Muscle layer of colon (tissue), 2 donors: ENCODE results near the gene LRRC3.

ENCODE experiments used
- H3K27ac ChIP-seq: one replicate; pipeline ENCODE4 v1.7.0; 2013; ENCODE audit warnings: low read depth, mild to moderate bottlenecking, low read length, moderate library complexity
- H3K27me3 ChIP-seq, 2 donors: one replicate each; pipeline ENCODE4 v1.7.0; 2013; ENCODE audit warnings: low read length in 2 of 2, mild to moderate bottlenecking in 2 of 2; ENCODE audit not compliant: insufficient read depth in 2 of 2, control insufficient read depth in 1 of 2
- H3K36me3 ChIP-seq: one replicate; pipeline ENCODE4 v1.7.0; 2013; ENCODE audit warnings: mild to moderate bottlenecking, low read length; ENCODE audit not compliant: insufficient read depth
- H3K4me1 ChIP-seq: one replicate; pipeline ENCODE4 v1.7.0; 2013; ENCODE audit warnings: mild to moderate bottlenecking, low read length; ENCODE audit not compliant: insufficient read depth
- H3K4me3 ChIP-seq, 2 donors: one replicate each; pipeline ENCODE4 v1.7.0; 2013; ENCODE audit warnings: low read length in 2 of 2, low read depth in 1 of 2, mild to moderate bottlenecking in 1 of 2, moderate library complexity in 1 of 2
- H3K9ac ChIP-seq: one replicate; pipeline ENCODE4 v1.7.0; 2013; ENCODE audit warnings: low read length
- H3K9me3 ChIP-seq: one replicate; pipeline ENCODE4 v1.7.0; 2013; ENCODE audit warnings: mild to moderate bottlenecking, low read length
- donor health status: abdominal sarcoma.
- donor health status: Adenocarcinoma of cecum.

Gene LRRC3

DNA sequence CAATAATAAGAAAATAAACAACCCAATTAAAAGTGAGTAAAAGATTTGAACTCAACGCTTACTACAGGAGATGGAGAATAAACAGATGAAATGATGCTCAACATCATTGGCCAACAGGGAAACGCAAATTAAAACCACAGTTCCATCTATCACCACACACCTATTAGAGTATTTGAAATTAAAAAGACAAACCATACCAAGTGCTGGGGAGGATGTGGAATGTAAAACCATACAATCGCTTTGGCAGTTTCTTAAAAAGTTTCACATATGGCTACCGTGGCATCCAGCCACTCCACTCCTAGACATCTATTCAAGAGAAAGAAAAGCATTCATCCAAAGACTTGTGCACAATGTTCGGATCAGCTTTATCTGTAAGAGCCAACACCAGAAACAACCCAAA lies 1.3 kb upstream of the LRRC3 start:
- H3K4me3 ChIP-seq = no peak overlapping the region
- no peak overlapping the region for H3K27ac ChIP-seq
- no peaks in the 10 kb centered on the region for H3K36me3 ChIP-seq
- peaks cover 5% of the 10 kb centered on the region for H3K4me1 ChIP-seq
- no peak overlapping the region for H3K9ac ChIP-seq
- H3K9me3 ChIP-seq = no peaks in the 10 kb centered on the region
- H3K27me3 ChIP-seq = no peaks in the 10 kb centered on the region

GRCh38 chr21:44455524-44456213 lies 359 bp downstream of the LRRC3 start:
- Histone ChIP-seq H3K9ac (peak overlapping the region; percentile 15), H3K4me1 (no peaks in the 10 kb centered on the region), H3K27me3 (no peaks in the 10 kb centered on the region), H3K27ac (peak overlapping the region; percentile 66), H3K9me3 (no peaks in the 10 kb centered on the region), H3K4me3 (peak overlapping the region; percentile 60 to 64), H3K36me3 (no peaks in the 10 kb centered on the region)

GRCh38 chr21:44456214-44456914 lies 1.1 kb downstream of the LRRC3 start:
- H3K27me3 ChIP-seq = no peaks in the 10 kb centered on the region
- no peaks in the 10 kb centered on the region for H3K4me1 ChIP-seq
- H3K27ac ChIP-seq = no peak overlapping the region
- no peaks in the 10 kb centered on the region for H3K36me3 ChIP-seq
- peak overlapping the region; percentile 15 for H3K9ac ChIP-seq
- H3K9me3 ChIP-seq = no peaks in the 10 kb centered on the region
- H3K4me3 ChIP-seq = peak overlapping the region; percentile 60 to 64

DNA sequence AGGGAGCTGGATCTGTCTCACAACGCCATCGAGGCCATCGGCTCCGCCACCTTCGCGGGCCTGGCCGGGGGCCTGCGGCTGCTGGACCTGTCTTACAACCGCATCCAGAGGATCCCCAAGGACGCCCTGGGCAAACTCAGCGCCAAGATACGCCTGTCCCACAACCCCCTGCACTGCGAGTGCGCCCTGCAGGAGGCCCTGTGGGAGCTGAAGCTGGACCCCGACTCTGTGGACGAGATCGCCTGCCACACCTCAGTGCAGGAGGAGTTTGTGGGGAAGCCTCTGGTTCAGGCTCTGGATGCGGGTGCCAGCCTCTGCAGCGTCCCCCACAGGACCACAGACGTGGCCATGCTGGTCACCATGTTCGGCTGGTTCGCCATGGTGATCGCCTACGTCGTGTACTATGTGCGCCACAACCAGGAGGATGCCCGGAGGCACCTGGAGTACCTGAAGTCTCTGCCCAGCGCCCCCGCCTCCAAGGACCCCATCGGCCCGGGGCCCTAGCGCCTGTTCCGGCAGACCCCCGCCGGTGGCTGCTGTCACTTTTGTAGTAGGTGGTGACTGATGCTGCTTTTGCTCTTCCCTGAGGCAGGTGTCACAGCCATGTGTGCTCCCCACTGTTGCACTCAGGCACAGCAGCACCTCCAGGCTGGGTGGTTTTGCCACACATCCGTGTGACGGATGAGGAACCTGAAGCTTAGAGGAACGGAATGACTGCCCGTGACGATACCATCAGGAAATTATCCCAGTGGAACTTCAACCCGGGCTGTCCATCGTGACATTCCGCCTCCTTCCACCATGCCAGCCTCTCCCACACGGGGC lies 1.8 kb downstream of the LRRC3 start:
- Histone ChIP-seq H3K4me3 (no peak overlapping the region), H3K4me1 (peaks cover 4% of the 10 kb centered on the region), H3K9ac (no peak overlapping the region), H3K36me3 (no peaks in the 10 kb centered on the region), H3K9me3 (no peaks in the 10 kb centered on the region), H3K27ac (no peak overlapping the region), H3K27me3 (no peaks in the 10 kb centered on the region)

GRCh38 chr21:44458971-44459711 lies 3.8 kb downstream of the LRRC3 start:
- Histone ChIP-seq H3K4me3 (no peak overlapping the region), H3K4me1 (peaks cover 4% of the 10 kb centered on the region), H3K27ac (no peak overlapping the region), H3K36me3 (no peaks in the 10 kb centered on the region), H3K9ac (no peak overlapping the region), H3K9me3 (no peaks in the 10 kb centered on the region), H3K27me3 (no peaks in the 10 kb centered on the region)

- H3K4me1 ChIP-seq = peaks cover 4% of the 10 kb centered on the region
- H3K27ac ChIP-seq = no peak overlapping the region
- no peaks in the 10 kb centered on the region for H3K36me3 ChIP-seq
- no peaks in the 10 kb centered on the region for H3K27me3 ChIP-seq
- no peaks in the 10 kb centered on the region for H3K9me3 ChIP-seq
- H3K9ac ChIP-seq = no peak overlapping the region
- H3K4me3 ChIP-seq = no peak overlapping the region
These were observed 4.6 kb downstream of the LRRC3 start for GRCh38 chr21:44459712-44460440.

GRCh38 chr21:44460441-44460755 lies 5.1 kb downstream of the LRRC3 start:
- Histone ChIP-seq H3K4me3 (no peak overlapping the region), H3K9me3 (no peaks in the 10 kb centered on the region), H3K4me1 (peaks cover 4% of the 10 kb centered on the region), H3K27me3 (no peaks in the 10 kb centered on the region), H3K27ac (no peak overlapping the region), H3K36me3 (no peaks in the 10 kb centered on the region), H3K9ac (no peak overlapping the region)

GRCh38 chr21:44461005-44461404 lies 5.7 kb downstream of the LRRC3 start:
- Histone ChIP-seq H3K4me3 (no peak overlapping the region), H3K27ac (no peak overlapping the region), H3K4me1 (peaks cover 4% of the 10 kb centered on the region), H3K9me3 (no peaks in the 10 kb centered on the region), H3K27me3 (no peaks in the 10 kb centered on the region), H3K36me3 (no peaks in the 10 kb centered on the region), H3K9ac (no peak overlapping the region)

- H3K9ac ChIP-seq = no peak overlapping the region
- no peak overlapping the region for H3K4me3 ChIP-seq
- H3K4me1 ChIP-seq = peaks cover 4% of the 10 kb centered on the region
- H3K36me3 ChIP-seq = no peaks in the 10 kb centered on the region
- no peak overlapping the region for H3K27ac ChIP-seq
- no peaks in the 10 kb centered on the region for H3K27me3 ChIP-seq
- H3K9me3 ChIP-seq = no peaks in the 10 kb centered on the region
These were observed 6.2 kb downstream of the LRRC3 start for GRCh38 chr21:44461464-44462001.

- Histone ChIP-seq H3K9me3 (no peaks in the 10 kb centered on the region), H3K36me3 (no peaks in the 10 kb centered on the region), H3K4me1 (peaks cover 4% of the 10 kb centered on the region), H3K4me3 (no peak overlapping the region), H3K9ac (no peak overlapping the region), H3K27ac (no peak overlapping the region), H3K27me3 (no peaks in the 10 kb centered on the region)
These were observed 7.0 kb downstream of the LRRC3 start for GRCh38 chr21:44462086-44462833.
